ENCODE results near the gene PHLDB3.

Gene PHLDB3

GRCh38 chr19:43496960-43497359, 7.6 kb downstream of the PHLDB3 start:
- DNase-seq, result no peak

DNA sequence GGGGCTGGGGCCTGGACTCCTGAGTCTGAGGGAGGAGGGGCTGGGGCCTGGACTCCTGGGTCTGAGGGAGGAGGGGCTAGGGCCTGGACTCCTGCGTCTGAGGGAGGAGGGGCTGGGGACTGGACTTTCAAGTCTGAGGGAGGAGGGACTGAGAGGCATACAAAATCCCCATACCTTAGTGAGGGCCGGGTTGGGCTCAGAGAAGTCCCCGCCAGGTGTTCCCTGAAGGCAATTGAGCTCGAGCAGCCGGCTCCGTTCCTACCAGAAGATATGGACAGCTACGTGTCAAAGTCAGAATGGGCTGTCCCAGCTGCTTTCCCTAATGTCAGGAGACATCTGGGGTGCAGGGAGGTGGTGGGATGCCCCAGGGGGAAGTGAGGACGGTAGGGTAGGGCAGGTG, 9.5 kb downstream of the PHLDB3 start:
- no peak for DNase-seq

- no peak for DNase-seq
Observed at GRCh38 chr19:43490759-43491158, 13.8 kb downstream of the PHLDB3 start.

- DNase-seq, result no peak
Observed at GRCh38 chr19:43489979-43490599, 14.5 kb downstream of the PHLDB3 start.

DNA sequence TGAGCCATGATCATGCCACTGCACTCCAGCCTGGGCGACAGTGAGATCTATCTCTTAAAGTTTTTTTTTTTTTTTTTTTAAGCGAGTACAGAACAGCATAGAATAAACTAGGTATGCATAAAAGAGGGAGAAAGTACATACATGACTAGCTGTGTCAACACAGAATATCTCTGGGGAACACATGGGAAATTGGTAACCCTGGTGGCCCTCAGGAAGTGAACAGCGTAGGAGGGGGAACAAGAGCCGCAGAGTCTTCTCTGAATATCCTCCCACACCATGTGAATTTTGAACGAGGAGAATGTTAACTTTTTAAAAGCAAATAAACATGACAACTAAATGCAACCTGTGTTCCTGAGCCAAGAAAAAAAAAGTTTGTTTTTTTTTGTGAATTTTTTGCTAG, 15.2 kb downstream of the PHLDB3 start:
- no peak for DNase-seq

DNA sequence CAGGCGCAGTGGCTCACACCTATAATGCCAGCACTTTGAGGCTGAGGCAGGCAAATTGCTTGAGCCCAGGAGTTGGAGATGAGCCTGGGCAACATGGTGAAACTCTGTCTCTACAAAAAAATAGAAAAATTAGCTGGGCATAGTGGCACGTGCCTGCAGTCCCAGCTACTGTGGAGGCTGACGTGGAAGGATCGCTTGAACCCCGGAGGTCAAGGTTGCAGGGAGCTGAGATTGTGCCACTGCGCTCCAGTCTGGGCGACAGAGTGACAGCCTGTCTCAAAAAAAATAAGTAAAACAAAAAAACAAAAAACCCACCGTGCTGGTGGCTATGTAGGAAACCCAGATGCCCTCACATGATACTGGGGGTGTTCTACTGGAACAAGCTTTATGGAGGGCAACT, 16.4 kb downstream of the PHLDB3 start:
- DNase-seq, result no peak

DNA sequence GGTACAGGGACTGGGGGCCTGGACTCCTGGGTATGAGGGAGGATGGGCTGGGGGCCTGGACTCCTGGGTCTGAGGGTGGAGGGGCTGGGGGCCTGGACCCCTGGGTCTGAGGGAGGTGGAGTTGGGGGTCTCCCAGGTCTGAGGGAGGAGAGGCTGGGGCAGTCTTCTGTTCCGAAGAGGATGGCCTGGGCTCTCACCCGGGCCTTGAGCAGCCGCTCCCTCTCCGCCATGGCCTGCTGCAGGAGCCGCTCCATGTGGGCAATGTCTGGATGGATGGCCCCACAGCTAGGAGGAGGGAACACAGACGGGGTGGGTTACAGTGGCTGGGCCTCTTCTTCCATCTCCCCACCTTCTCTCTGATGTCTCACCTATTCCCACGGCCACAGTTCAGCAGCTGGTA, 18.1 kb downstream of the PHLDB3 start:
- no peak for DNase-seq

DNA sequence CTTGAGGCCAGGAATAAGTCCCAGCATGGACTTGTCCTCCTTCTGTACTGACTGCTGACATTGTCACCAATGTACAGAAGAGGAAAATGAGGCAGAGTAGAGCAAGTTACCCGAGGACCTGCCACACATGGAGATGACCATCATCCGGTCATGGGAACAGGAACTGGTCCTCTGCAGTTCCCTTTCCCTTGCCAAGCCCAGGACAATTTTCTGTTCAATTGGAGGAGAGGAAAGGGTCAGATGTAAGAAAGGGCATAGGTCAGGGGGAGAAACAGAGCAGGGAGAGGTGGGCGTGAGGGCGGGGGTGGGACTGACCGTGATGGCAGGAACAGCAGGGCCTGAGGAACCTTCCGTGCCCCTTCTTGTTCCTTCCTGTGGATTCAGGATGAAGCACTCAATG, 18.6 kb downstream of the PHLDB3 start:
- no peak for DNase-seq

DNA sequence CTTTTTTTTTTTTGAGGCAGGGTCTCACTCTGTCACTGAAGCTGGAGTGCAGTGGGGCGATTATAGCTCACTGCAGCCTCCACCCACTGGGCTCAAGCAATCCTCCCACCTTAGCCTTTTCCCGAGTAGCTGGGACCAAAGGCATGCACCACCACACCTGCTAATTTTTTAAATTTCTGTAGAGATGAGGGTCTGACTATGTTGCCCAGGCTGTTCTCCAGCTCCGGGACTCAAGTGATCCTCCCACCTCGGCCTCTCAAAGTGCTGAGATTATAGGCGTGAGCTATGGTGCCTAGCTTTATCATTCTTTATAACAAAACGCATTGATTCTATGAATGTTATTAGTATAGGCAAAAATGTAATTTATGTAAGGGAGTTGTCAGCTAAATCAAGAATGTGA, 21.3 kb downstream of the PHLDB3 start:
- no peak for DNase-seq

GRCh38 chr19:43482193-43482592, 22.4 kb downstream of the PHLDB3 start:
- DNase-seq, result no peak

DNA sequence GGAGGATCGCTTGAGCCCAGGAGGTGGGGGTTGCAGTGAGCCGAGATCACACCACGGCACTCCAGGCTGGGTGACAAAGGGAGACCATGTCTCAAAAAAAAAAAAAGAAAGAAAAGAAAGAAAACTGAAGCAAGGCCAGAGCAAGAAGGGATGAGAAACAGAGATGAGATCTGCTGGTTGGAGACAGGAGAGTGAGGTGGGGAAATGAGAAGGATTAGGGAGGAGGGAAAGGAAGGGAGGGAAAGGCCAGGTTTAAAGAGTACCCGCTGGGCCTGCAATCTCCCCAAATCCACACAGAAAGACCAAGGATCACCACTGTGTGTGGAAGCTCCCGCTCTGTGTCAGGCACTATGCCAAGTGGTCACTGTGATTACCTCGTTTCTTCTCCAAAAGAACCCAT, 22.8 kb downstream of the PHLDB3 start:
- DNase-seq, result no peak

DNA sequence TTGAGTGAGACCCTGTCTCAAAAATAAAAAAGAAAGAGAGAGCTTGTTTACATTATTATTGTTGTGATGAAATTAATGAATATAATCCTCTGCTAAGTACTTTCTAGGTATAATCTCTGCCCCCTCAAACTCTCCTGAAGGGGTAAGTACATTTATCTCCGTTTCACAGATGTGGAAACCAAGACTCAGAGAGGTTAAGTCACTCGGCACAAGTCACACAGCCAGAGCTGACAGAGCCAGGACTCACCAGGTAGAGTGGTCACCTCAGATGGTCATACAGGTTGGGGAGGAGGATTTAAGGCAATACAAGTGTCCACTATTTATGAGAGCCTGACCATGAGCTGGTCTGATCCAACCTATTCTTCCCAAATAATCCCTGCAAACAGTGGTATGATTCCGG, 24.0 kb downstream of the PHLDB3 start:
- no peak for DNase-seq

DNA sequence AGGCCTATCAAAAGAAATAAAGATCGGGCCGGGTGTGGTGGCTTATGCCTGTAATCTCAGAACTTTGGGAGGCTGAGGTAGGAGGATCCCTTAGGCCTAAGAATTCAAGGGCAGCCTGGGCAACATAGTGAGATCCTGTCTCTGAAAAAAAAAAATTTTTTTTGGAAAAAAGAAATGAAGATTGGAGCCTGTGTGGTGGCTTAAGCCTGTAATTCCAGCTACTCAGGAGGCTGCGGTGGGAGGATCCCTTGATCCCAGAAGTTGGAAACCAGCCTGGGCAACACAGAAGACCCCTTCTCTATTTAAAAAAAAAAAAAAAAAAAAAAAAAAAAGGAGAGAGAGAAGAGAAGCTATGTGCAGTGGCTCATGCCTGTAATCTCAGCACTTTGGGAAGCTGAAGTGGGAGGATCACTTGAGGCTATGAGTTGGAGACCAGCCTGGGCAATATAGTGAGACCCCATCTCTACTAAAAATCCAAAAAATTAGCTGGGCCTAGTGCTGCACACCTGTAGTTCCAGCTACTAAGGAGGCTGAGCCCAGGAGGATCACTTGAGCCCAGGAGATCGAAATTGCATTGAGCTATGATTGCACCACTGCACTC, 24.5 kb downstream of the PHLDB3 start:
- DNase-seq, result no peak

- no peak for DNase-seq
Observed at GRCh38 chr19:43479226-43479625, 25.3 kb downstream of the PHLDB3 start.

GRCh38 chr19:43478323-43478722, 26.2 kb downstream of the PHLDB3 start:
- no peak for DNase-seq

GRCh38 chr19:43476606-43477005, 27.9 kb downstream of the PHLDB3 start:
- DNase-seq, result no peak

GRCh38 chr19:43474986-43475705, 29.4 kb downstream of the PHLDB3 start:
- DNase-seq, result peak; percentile 78 to 80

- DNase-seq, result no peak
Observed at GRCh38 chr19:43474487-43474886, 30.1 kb downstream of the PHLDB3 start.

DNA sequence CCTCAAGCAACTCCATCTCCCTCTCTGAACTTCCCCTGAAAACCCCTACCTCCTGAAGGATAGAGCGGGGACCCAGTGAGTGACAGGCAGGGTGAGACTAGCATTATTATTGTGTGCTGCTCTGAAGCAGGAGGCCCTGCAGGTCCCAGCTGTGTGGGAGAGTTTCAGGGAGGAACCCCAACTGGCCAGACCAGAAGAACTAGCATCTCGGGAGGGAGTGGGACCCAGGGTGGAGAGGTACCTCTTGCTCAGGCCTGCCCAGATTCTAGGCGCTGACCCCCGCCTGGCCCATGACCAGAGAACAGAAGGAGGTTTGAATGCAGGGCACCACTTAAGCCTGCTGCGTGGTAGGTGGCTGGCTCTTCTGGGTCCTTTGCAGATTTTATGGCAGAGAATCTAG, 33.5 kb downstream of the PHLDB3 start:
- no peak for DNase-seq

DNA sequence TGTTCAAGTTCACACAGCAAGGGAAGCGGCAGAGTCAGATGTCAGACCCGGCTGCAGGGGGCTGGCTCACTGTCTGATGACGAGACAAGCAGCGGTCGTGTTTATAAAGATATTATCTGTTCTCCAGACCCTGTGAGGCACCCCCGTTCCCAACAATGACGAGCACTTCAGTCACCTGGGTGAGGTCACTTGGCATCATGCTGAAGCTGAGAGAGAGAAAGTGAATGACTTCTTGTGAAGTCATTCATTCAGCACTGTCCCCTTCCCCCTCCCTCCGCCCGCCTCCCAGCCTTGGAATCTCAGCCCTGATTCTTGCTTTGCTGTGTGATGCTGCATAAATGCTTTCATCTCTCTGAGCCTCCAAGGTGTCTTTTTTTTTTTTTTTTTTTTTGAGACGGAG, 34.3 kb downstream of the PHLDB3 start:
- DNase-seq, result no peak

- DNase-seq, result no peak
Observed at GRCh38 chr19:43469160-43469480, 35.4 kb downstream of the PHLDB3 start.

DNA sequence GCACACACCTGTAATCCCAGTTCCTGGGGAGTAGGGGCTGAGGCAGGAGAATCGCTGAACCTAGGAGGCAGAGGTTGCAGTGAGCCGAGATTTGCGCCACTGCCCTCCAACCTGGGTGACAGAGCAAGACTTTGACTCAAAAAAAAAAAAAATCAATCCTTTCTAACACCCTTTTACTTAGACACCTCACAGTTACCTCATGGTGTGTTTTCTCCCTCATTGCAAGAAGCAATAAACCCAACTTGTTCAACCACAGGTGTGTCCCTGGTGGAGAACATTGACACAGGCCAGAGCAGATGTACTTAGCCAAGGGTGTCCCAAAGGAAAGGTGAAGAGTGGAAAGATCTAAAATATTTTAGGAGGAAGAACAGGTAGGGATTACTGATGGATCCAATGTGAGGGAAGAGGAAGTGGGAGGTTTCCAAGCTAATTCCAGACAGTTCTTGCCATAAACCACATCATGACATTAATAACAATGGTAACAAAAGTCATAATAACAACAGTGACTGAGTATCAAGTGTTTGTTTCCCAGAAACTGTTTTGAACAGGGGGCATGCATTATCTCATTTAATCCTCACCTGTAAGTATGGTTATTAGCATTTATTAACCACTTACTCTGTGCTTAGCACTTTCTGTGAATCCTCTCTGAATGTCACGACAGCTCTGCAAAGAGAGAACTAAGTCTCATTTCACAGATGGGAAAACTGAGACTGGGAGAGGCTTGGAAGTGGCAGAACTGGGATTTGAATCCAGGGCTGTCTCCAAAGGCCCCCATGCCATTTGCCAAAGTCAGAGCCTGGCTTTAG, 36.0 kb downstream of the PHLDB3 start:
- no peak for DNase-seq

GRCh38 chr19:43467730-43468129, 36.8 kb downstream of the PHLDB3 start:
- no peak for DNase-seq

DNA sequence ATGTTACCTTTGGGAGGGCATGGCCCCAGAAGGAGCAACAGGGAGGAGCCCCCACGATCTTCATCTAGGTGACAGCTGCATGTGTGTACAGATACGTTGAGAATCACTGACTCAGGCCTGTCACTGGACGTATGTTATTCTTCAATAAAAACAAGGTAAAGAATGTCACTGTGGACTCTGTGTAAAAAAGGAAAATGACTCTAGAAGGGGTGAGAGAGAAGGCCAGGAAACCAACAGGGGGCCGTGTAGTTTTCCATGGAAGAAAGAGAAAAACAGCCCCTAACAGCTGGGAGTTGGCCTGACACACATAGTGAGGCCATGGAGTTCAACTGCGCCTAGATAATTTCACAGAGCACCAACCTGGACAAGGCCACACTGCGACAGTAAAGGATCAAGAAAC, 37.3 kb downstream of the PHLDB3 start:
- DNase-seq, result no peak
